HepG2 (cell line): ENCODE data around the gene SRRT. TPM values are rescaled to one million over a fixed set of nuclear protein-coding genes. Genes with fewer than 3 reads are reported as not detected.
A peak's percentile ranks its signal among the peaks of the same experiment; 100 is the strongest.

Source experiments
- BRD4 ChIP-seq: sonication (generic); formaldehyde crosslinking; IDR thresholded peaks from 2 replicates; pipeline ENCODE4 v1.4.0; 2020; ENCODE audit warnings: missing genetic modification reagents
- DNMT3B ChIP-seq: conservative IDR thresholded peaks from 2 replicates; pipeline ENCODE4 v1.6.1; 2016; ENCODE audit warnings: missing biosample characterization, control low read depth
- DR1 ChIP-seq: sonication (generic); formaldehyde crosslinking; IDR thresholded peaks from 2 replicates; pipeline ENCODE4 v1.8.0; 2021; ENCODE audit warnings: mild to moderate bottlenecking, missing genetic modification reagents, inconsistent platforms
- GABPB1 ChIP-seq: IDR thresholded peaks from 2 replicates; pipeline ENCODE4 v1.6.1; 2016; ENCODE audit warnings: mild to moderate bottlenecking, missing genetic modification reagents, moderate library complexity, missing compliant biosample characterization
- NFE2L2 ChIP-seq: fragments of 150-350 bp; IDR thresholded peaks from 2 replicates; pipeline ENCODE4 v1.6.1; 2014; ENCODE audit warnings: low read length
- NFIC ChIP-seq: IDR thresholded peaks from 2 replicates; pipeline ENCODE4 v1.6.1; 2012; ENCODE audit warnings: mild to moderate bottlenecking, low read length, inconsistent platforms
- PRMT3 ChIP-seq: sonication (generic); formaldehyde crosslinking; IDR thresholded peaks from 2 replicates; pipeline ENCODE4 v1.8.1; 2022; ENCODE audit warnings: low read depth, mild to moderate bottlenecking, moderate library complexity, missing genetic modification reagents, borderline replicate concordance
- RAD21 ChIP-seq: fragments of 450-650 bp; formaldehyde crosslinking; IDR thresholded peaks from 2 replicates; pipeline ENCODE4 v1.5.0; 2020; ENCODE audit warnings: mild to moderate bottlenecking
- RELA ChIP-seq: sonication (generic); formaldehyde crosslinking; IDR thresholded peaks from 2 replicates; pipeline ENCODE4 v1.4.0; 2020; ENCODE audit warnings: missing genetic modification reagents
- SOX5 ChIP-seq: IDR thresholded peaks from 2 replicates; pipeline ENCODE4 v1.6.1; 2016; ENCODE audit warnings: borderline replicate concordance
- TARDBP ChIP-seq: sonication (generic); formaldehyde crosslinking; IDR thresholded peaks from 2 replicates; pipeline ENCODE4 v1.8.0; 2022; ENCODE audit warnings: mild to moderate bottlenecking, missing genetic modification reagents
- ZEB1 ChIP-seq: IDR thresholded peaks from 2 replicates; pipeline ENCODE4 v1.6.1; 2012; ENCODE audit warnings: mild to moderate bottlenecking, low read depth, inconsistent platforms; ENCODE audit not compliant: insufficient replicate concordance
- ZNF441 ChIP-seq: sonication (generic); formaldehyde crosslinking; IDR thresholded peaks from 2 replicates; pipeline ENCODE4 v1.7.0; 2021; ENCODE audit warnings: missing genetic modification reagents, borderline replicate concordance
- ZNF674 ChIP-seq: sonication (generic); formaldehyde crosslinking; IDR thresholded peaks from 2 replicates; pipeline ENCODE4 v1.5.0; 2020; ENCODE audit warnings: low read depth, mild to moderate bottlenecking, missing genetic modification reagents
- ZNF747 ChIP-seq: sonication (generic); formaldehyde crosslinking; IDR thresholded peaks from 2 replicates; pipeline ENCODE4 v1.8.1; 2023; ENCODE audit warnings: missing genetic modification reagents, mild to moderate bottlenecking, borderline replicate concordance
- ZNF75D ChIP-seq: sonication (generic); formaldehyde crosslinking; IDR thresholded peaks from 2 replicates; pipeline ENCODE4 v1.8.1; 2023; ENCODE audit warnings: missing genetic modification reagents, mild to moderate bottlenecking, borderline replicate concordance
- ZNF766 ChIP-seq: sonication (generic); formaldehyde crosslinking; IDR thresholded peaks from 2 replicates; pipeline ENCODE4 v1.5.0; 2020; ENCODE audit warnings: missing genetic modification reagents, borderline replicate concordance
- ZNF780A ChIP-seq: sonication (generic); formaldehyde crosslinking; IDR thresholded peaks from 2 replicates; pipeline ENCODE4 v1.8.0; 2022; ENCODE audit warnings: mild to moderate bottlenecking, missing genetic modification reagents, moderate library complexity
- ZSCAN9 ChIP-seq: IDR thresholded peaks from 2 replicates; pipeline ENCODE4 v1.6.1; 2016; ENCODE audit warnings: borderline replicate concordance
- polyA plus RNA-seq, 8 experiments: library from polyadenylated mRNA; depleted of rRNA in 3 of 8; stranded (reverse) in 7 of 8; unstranded in 1 of 8; fragments of >200 nt; fragmentation: Illumina TruSeq in 4 of 8; extraction: Trizol in 4 of 8; gene quantifications; 2 replicates each; pipeline versions ENCODE4 v1.2.1 to v1.2.3, GENCODE V29; 2011 to 2016; ENCODE audit warnings: low read depth in 4 of 8, missing spikeins in 1 of 8, mixed read lengths in 1 of 8; ENCODE audit not compliant: insufficient read depth in 1 of 8
- total RNA-seq, 5 experiments: library from RNA; depleted of rRNA; stranded (reverse); fragments of >200 nt; fragmentation: Illumina TruSeq; extraction: Trizol; gene quantifications; 2 replicates each; pipeline ENCODE4 v1.2.3, GENCODE V29; 2016; ENCODE audit warnings: low read depth in 1 of 5
- TF ChIP-seq, protein P1 (sequence below): sonication (generic); formaldehyde crosslinking; IDR thresholded peaks from 2 replicates; pipeline ENCODE4 v1.9.0; 2021; ENCODE audit warnings: missing genetic modification reagents, mild to moderate bottlenecking, borderline replicate concordance
- TF ChIP-seq, protein P2 (sequence below): sonication (generic); formaldehyde crosslinking; IDR thresholded peaks from 2 replicates; pipeline ENCODE4 v1.5.0; 2020; ENCODE audit warnings: mild to moderate bottlenecking, missing genetic modification reagents
- TF ChIP-seq, protein P3 (sequence below): IDR thresholded peaks from 2 replicates; pipeline ENCODE4 v1.6.1; 2012; ENCODE audit warnings: low read depth, low read length, improper control_type of control experiment
- TF ChIP-seq, protein P4 (sequence below): sonication (generic); formaldehyde crosslinking; conservative IDR thresholded peaks from 2 replicates; pipeline ENCODE4 v1.8.0; 2022; ENCODE audit warnings: missing genetic modification reagents

SRRT gene
- total and polyA plus RNA-seq, 2 of the 13 experiments (the other 11 are each of a cell fraction or from before 2014, with no cell fraction given): 26.2 to 106 TPM

DNA sequence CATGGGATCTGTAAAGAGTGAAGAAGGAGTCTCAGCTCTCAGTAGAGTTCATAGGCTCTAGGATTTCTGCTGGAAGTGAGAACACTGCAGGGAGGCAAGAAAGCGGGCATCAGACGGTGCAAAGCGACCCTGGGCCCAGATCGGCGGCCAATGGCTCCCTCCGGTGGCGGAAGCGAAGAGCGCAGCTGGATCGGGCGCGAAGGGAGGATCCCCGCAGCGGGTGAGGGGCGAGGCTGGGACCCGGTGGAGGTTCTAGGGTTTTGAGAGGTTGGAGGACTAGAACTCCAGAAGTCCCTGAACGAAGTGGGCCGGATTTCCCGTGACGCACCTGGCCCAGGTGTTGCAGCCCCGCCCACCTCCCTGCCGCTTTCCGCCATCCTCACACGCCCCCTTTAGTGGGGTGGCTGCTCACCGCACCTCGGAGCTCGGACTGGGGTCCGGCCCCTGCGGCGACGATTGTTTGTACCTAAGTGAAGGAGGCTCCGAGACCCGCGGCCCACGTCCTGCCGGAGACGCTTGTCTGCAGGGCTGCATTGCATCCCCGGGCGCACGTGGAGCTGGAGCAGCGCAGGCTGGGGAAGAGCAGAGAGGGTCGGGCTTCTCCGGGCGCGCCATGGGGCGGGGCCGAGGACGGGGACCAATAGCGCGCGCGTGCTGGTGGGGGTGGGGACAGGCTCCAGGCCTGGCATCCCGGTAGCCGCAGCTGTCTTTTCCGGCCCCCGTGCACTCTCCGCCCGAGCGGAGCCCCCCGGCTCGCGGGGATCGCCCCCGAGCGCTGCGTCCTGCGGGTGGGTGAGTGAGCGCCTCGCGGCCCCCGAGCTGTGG is 22.6 kb upstream of the SRRT start, which contains the start of gene SLC12A9 (continued):
- TF ChIP-seq, protein P1, sequence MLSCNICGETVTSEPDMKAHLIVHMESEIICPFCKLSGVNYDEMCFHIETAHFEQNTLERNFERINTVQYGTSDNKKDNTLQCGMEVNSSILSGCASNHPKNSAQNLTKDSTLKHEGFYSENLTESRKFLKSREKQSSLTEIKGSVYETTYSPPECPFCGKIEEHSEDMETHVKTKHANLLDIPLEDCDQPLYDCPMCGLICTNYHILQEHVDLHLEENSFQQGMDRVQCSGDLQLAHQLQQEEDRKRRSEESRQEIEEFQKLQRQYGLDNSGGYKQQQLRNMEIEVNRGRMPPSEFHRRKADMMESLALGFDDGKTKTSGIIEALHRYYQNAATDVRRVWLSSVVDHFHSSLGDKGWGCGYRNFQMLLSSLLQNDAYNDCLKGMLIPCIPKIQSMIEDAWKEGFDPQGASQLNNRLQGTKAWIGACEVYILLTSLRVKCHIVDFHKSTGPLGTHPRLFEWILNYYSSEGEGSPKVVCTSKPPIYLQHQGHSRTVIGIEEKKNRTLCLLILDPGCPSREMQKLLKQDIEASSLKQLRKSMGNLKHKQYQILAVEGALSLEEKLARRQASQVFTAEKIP: no peak
- TF ChIP-seq ZEB1 (peak; percentile 98), BRD4 (CRISPR knock-in tag) (no peak), DR1 (peak; percentile 48; the same call in 1 of the 2 replicates), ZNF75D (CRISPR knock-in tag) (no peak), ZSCAN9 (CRISPR knock-in tag) (no peak), ZNF747 (CRISPR knock-in tag) (peak; percentile 58; the same call in 1 of the 2 replicates), NFIC (no peak), RAD21 (CRISPR knock-in tag) (peak; percentile 97), ZNF780A (no peak), ZNF441 (0 out of 2 replicates have a peak, but pooled peaks have one; percentile 14), ZNF766 (no peak), NFE2L2 (no peak), ZNF674 (CRISPR knock-in tag) (no peak), GABPB1 (CRISPR knock-in tag) (peak; percentile 73), DNMT3B (no peak), TARDBP (CRISPR knock-in tag) (no peak; the same call in 1 of the 2 replicates), RELA (CRISPR knock-in tag) (no peak), PRMT3 (CRISPR knock-in tag) (no peak), SOX5 (no peak)
- TF ChIP-seq, protein P2, sequence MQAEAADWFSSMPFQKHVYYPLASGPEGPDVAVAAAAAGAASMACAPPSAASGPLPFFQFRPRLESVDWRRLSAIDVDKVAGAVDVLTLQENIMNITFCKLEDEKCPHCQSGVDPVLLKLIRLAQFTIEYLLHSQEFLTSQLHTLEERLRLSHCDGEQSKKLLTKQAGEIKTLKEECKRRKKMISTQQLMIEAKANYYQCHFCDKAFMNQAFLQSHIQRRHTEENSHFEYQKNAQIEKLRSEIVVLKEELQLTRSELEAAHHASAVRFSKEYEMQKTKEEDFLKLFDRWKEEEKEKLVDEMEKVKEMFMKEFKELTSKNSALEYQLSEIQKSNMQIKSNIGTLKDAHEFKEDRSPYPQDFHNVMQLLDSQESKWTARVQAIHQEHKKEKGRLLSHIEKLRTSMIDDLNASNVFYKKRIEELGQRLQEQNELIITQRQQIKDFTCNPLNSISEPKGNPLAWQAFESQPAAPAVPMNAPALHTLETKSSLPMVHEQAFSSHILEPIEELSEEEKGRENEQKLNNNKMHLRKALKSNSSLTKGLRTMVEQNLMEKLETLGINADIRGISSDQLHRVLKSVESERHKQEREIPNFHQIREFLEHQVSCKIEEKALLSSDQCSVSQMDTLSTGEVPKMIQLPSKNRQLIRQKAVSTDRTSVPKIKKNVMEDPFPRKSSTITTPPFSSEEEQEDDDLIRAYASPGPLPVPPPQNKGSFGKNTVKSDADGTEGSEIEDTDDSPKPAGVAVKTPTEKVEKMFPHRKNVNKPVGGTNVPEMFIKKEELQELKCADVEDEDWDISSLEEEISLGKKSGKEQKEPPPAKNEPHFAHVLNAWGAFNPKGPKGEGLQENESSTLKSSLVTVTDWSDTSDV (CRISPR knock-in tag): no peak
- TF ChIP-seq, protein P3, sequence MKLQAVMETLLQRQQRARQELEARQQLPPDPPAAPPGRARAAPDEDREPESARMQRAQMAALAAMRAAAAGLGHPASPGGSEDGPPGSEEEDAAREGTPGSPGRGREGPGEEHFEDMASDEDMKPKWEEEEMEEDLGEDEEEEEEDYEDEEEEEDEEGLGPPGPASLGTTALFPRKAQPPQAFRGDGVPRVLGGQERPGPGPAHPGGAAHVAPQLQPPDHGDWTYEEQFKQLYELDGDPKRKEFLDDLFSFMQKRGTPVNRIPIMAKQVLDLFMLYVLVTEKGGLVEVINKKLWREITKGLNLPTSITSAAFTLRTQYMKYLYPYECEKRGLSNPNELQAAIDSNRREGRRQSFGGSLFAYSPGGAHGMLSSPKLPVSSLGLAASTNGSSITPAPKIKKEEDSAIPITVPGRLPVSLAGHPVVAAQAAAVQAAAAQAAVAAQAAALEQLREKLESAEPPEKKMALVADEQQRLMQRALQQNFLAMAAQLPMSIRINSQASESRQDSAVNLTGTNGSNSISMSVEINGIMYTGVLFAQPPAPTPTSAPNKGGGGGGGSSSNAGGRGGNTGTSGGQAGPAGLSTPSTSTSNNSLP: no peak
- TF ChIP-seq, protein P4, sequence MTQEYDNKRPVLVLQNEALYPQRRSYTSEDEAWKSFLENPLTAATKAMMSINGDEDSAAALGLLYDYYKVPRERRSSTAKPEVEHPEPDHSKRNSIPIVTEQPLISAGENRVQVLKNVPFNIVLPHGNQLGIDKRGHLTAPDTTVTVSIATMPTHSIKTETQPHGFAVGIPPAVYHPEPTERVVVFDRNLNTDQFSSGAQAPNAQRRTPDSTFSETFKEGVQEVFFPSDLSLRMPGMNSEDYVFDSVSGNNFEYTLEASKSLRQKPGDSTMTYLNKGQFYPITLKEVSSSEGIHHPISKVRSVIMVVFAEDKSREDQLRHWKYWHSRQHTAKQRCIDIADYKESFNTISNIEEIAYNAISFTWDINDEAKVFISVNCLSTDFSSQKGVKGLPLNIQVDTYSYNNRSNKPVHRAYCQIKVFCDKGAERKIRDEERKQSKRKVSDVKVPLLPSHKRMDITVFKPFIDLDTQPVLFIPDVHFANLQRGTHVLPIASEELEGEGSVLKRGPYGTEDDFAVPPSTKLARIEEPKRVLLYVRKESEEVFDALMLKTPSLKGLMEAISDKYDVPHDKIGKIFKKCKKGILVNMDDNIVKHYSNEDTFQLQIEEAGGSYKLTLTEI (CRISPR knock-in tag): no peak
